ENCODE results near the gene PPP2R3B. TPM values are rescaled to one million over a fixed set of nuclear protein-coding genes. Genes with fewer than 3 reads are reported as not detected.
"Not testable (repeated sequence)": the region's sequence is repeated elsewhere in the genome, so short reads cannot be mapped to it uniquely, and the experiment has no call there.

The PPP2R3B gene
- total RNA-seq = 24.6 TPM

- DNase-seq = no peak
Observed at GRCh38 chrX:386768-387575, at the start of gene PPP2R3B. Gene PPP2R3B (minus strand): TSS chrX:386907. CDS start chrX:386691, 216 bp downstream.

- DNase-seq = no peak
Observed at GRCh38 chrX:435536-436122, 48.9 kb upstream of the PPP2R3B start.

DNA sequence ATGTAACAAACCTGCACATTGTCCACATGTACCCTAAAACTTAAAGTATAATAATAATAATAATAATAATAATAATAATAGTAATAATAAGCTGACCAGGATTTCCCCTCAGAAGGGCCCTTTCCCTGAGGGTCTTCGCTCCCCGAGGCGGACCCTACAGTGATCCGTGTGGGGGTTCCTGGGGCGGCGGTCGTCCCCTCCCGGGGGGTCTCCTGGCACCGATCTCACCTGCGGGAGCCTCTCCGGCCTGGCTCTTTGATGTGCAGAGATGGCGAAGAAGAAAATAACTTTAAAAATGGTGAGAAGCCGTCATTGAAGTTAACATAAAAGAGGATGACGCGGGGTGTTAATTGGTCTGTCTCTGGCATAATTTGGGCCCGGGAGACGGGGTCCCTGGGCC lies 48.2 kb upstream of the PPP2R3B start:
- no peak for DNase-seq

- DNase-seq = no peak
Observed at GRCh38 chrX:433771-434170, 47.1 kb upstream of the PPP2R3B start.

DNA sequence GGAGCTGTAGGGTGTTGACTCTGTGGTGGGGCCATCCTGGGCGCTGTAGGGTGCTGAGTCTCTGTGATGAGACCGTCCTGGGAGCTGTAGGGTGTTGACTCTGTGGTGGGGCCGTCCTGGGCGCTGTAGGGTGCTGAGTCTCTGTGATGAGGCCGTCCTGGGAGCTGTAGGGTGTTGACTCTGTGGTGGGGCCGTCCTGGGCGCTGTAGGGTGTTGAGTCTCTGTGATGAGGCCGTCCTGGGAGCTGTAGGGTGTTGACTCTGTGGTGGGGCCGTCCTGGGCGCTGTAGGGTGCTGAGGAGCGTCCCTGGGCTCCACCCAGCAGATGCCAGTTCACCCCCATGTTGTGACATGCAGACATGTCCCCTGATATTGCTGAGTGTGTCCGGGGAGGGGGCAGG lies 46.0 kb upstream of the PPP2R3B start:
- DNase-seq = not testable (repeated sequence)

DNA sequence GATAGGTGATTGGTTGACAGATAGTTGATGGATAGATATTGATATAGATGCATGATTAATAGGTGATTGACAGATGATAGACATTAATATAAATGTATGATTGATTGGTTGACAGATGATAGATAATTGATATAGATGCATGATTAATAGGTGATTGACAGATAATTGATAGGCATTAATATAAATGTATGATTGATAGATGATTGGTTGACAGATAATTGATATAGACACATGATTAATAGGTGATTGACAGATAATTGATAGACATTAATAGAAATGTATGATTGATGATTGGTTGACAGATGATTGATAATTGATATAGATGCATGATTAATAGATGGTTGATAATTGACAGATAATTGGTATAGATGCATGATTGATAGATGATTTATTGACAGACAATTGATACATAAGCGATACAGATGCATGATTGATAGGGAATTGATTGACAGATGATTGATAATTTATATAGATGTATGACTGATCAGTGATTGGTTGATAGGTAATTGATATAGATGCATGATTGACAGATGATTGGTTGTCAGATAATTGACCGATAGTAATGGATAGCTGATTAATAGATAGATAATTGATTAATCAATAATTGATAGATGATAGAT lies 44.9 kb upstream of the PPP2R3B start:
- DNase-seq = no peak

DNA sequence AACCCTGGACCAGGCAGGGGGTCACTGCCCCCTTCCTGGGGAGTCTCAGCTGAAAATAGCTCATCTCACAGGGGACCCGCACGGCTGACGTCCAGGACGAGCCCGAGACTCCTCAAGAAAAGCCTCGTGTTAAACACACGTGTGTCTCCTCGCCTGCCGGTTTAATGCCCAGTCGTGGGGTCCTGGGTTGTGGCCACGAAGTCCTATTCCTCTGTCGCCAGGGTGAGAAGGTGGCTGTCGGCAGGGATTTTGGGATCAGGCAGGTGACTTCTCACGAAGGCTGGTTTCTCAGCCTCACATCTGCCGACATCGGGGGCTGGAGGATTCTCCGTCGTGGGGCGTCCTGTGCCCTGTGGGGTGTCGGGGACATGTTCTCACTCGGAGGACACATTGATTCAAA lies 44.3 kb upstream of the PPP2R3B start:
- DNase-seq = no peak

DNA sequence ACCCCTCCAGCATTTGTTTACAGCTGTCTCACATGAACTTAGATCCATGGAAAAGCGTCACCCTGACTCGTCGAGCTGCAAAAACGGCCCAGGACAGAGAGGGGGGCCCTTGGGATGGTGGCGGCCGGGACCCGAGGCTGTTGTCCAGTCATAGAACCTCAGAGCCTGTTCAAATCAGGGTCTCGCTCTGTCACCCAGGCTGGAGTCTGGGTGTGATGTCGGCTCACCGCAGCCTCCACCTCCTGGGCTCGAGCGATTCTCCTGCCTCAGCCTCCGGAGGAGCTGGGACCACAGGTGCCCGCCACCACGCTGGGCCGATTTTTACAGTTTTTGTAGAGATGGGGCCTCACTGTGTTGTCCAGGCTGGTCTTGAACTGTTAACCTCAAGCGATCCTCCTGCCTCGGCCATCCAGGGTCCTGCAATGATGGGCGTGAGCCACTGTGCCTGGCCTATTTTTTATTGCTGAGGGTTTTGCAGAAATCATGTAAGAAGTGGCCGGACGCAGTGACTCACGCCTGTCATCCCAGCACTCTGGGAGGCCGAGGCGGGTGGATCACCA lies 42.6 kb upstream of the PPP2R3B start:
- DNase-seq = no peak

- DNase-seq = peak; percentile 13
Observed at GRCh38 chrX:427812-428725, 41.4 kb upstream of the PPP2R3B start.

- no peak for DNase-seq
Observed at GRCh38 chrX:426881-427280, 40.2 kb upstream of the PPP2R3B start.

DNA sequence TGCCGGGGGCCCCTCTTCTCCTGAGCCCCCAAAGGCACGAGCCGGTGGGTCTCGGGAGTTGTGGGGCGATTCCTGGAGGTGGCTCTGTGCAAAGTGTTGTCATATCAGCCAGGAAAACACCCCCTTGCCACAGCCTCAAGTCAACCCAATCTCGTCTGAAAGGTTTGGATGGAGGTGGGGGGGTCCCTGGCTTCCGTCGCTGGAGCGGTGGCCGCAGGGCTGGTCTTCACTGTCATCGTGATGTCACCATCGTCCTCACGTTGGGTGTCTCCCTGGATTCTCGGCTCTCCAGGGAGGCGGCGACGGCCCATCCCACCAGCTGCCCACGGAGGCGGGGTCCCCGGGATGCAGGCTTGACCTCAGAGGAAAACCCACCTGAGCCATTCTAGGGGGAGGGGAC lies 38.3 kb upstream of the PPP2R3B start:
- DNase-seq = no peak

- no peak for DNase-seq
Observed at GRCh38 chrX:421646-422391, 35.1 kb upstream of the PPP2R3B start.

DNA sequence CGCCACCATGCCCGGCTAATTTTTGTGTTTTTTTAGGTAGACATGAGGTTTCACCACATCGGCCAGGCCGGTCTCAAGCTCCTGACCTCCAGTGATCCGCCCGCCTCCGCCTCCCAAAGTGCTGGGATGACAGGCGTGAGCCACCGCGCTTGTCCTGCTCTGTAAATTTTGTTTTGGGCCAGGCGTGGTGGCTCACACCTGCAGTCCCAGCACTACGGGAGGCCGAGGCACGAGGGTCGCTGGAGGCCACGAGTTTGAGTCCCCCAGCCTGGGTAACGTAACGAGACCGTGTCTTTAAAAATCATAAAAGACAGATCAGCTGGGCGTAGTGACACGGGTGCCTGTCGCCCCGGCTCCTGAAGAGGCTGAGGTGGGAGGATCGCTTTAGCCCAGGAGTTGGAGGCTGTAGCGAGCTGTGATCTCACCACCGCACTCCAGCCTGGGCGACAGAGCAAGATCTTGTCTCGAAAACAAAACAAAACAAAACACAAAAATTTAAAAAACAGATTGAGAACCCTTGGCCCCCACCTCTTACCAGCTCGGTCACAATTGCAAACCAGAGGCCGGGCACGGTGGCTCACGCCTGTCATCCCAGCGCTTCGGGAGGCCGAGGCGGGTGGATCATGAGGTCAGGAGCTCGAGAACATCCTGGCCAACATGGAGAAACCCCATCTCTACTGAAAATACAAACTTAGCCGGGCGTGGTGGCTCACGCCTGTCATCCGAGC lies 34.0 kb upstream of the PPP2R3B start:
- DNase-seq = no peak

- DNase-seq = no peak
Observed at GRCh38 chrX:418927-419729, 32.4 kb upstream of the PPP2R3B start.

GRCh38 chrX:415498-415897 lies 28.8 kb upstream of the PPP2R3B start:
- not testable (repeated sequence) for DNase-seq

DNA sequence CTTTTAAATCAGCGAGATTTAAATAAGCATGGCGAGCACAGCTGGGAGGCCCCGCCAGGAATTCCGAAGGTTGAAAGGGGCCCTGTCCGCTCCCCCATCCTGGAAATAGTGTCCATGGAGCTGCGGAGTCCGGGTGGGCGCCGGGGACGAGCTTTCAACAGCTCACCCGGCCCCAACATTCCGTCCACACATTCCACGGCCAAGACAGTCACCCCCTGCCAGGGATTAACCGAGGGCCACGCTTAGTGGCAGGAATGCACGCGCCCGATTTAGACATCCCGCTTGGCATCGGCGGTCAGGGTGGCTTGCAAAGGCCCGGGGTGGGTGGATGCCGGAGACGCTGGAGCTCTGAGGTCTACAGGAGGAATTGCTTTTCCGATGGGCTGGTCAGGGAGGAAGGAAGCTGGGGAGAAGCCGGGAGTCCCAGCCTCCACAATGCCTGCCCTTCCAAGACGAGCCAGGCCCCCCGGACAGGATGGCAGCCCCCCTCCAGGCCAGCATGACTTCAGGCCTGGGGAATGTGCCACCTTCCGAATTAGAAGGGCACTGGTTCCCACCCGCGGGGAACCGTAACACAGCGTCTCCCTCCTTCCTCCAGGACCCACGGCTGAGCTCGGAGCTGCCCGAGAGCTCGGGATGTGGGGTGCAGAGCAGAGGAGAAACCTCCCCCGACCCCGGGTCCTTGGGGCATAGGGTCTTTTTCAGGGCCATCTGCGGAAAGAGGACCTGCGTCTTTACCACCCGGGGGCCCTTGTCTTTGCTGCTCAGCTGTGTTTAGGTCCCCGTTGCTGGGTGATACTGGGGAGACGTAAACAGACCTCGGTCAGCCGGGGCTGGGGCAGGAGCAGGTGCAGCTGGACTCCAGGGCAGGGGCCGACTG lies 26.9 kb upstream of the PPP2R3B start:
- DNase-seq = peak; percentile 4

DNA sequence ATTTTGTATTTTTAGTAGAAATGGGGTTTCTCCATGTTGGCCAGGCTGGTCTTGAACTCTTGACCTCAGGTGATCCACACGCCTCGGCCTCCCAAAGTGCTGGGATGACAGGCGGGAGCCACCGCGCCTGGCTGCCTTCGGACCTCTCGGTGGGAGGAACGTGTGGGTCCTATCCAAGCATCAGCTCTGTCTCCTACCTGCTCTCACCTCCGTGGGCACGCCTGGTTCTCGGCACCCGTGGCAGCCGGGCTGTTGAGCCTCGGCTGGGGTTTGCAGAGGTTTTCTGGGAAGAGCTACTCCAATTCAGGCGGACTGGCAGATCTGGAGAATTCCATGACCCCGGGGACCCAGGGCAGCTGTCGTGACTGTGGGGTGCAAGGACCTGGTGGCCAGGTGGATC lies 23.6 kb upstream of the PPP2R3B start:
- no peak for DNase-seq

DNA sequence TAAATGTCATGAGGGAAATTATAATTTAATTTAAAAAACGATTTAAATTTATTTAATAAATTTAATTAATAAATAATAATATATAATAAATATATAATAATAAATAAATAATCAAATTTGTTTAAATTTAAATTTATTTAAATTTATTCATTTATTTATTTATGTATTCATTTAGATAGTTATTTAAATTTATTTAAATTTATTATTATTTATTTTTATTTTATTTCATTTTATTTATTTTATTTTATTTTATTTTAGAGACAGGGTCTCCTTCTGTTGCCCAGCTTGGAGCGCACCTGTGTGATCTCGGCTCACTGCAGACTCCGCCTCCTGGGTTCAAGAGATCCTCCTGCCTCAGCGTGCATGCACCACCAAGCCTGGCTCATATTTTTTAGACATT lies 18.4 kb upstream of the PPP2R3B start:
- no peak for DNase-seq

DNA sequence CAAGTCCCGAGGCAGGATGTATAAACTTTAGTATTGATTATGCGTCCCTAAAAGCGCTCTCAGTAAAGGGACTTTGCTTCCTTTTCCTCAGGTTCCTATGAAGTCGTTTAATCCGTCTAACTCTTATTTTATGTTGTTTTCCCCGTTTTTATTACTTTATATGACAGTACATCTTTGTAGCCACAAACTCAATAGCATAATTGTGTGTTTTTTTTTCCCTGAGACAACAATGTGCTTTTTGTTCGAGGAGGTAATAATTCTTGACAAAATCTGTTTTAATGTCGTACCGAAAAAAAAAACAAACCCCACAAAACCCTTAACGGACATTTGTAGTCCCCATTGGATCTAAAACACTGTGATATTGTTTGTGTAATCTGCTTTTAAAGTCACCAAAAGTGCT lies 17.9 kb upstream of the PPP2R3B start:
- no peak for DNase-seq
